ENCODE results near the gene FEM1B. TPM values are rescaled to one million over a fixed set of nuclear protein-coding genes. Genes with fewer than 3 reads are reported as not detected.

The FEM1B gene
- polyA plus RNA-seq, 2 of the 4 experiments (the other 2 are of a cell fraction) = 19.5 to 59.1 TPM

DNA sequence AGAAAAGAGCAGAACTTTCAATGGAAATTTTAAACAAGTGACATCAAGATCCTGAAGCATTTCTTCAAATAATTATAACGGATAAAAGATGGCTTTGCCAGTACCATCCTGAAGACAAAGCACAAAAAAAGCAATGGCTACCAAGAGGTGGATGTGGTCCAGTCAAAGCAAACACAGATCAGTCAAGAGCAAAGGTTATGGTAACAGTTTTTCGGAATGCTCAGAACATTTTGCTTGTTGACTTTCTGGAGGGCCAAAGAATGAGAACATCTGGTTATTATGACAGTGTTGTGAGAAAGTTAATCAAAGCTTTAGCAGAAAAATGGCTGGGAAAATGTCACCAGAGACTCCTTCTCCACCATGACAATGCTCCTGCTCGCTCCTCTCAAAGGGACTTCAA, 31.5 kb downstream of the FEM1B start:
- no peak for TF ChIP-seq NR3C1 (IDR thresholded peaks at IDR 0.05)
- TF ChIP-seq EHMT2 (IDR thresholded peaks at IDR 0.05; ENCODE audit: low read depth) = no peak
- no peak for TF ChIP-seq CHD2 (IDR thresholded peaks at IDR 0.05; ENCODE audit: low read length, partially characterized antibody)
- TF ChIP-seq HOXA7 (CRISPR knock-in tag; IDR thresholded peaks at IDR 0.05) = no peak
- TF ChIP-seq, protein P1, sequence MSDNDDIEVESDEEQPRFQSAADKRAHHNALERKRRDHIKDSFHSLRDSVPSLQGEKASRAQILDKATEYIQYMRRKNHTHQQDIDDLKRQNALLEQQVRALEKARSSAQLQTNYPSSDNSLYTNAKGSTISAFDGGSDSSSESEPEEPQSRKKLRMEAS (IDR thresholded peaks at IDR 0.05) = no peak
- TF ChIP-seq MAFK (IDR thresholded peaks at IDR 0.05; ENCODE audit: partially characterized antibody) = no peak
- no peak for TF ChIP-seq RAD21 (conservative IDR thresholded peaks at IDR 0.05 in 1 of 2, IDR thresholded peaks at IDR 0.05 in 1 of 2)
- Histone ChIP-seq H3K4me3 (no peak overlapping the region), H3K4me2 (peak overlapping the region; percentile 22), H3K27ac (peak overlapping the region; percentile 34 to 72), H3K4me1 (peaks cover 41% of the 10 kb centered on the region), H3K9me3 (no peaks in the 10 kb centered on the region)
- no peak for ATAC-seq
- POLR2A ChIA-PET = no interaction called here
- peak in 1 of 2 experiments; percentile 51 for DNase-seq (ENCODE audit: low read depth in 1 of 2, low spot score in 1 of 2)
- no peak for FAIRE-seq
- CTCF ChIA-PET = interaction anchor here (0.7 to 7.2 kb wide), 6 partner anchors 12 to 365 kb away, joined by 4 to 83 read pairs (median 10); no protein-coding TSS in a partner anchor
- 56% methylated on average over 3 of the region's 3 CpGs for WGBS (ENCODE audit: missing lambda C conversion rate)

DNA sequence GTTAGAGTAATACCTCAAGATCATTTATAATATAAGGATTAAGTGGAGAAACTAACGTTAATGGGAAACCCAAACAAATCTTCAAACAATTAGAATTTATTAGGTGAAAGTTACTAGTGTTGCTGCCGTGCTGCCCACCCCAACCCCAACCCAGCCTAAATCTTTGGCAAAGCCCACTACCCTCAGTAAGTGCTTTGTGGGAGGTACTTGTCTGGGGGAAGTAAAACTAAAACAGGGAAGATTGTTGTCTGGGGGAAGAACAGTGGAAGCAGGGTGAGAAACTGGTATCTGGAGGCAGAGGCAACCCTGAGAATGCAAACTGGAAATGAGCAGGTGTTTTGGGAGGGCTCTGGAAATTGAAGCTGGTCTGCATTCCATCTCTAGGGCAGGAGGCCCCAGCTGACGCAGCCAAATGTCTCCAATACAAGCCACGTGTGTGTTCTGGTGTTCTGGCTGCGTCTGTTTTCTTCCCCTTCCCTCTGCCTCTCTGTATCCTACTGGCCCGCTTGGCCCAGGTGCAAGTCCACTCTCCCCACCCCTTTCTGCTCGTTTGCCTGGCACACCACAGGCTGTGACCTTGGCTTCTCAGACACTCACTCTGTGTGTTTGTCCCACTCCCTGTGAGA, 32.7 kb downstream of the FEM1B start:
- Histone ChIP-seq H3K4me3 (no peak overlapping the region), H3K27ac (peak overlapping the region; percentile 42 to 72; a peak in 5 of 6 replicates), H3K4me1 (peaks cover 32% of the 10 kb centered on the region), H3K4me2 (no peak overlapping the region), H3K9me3 (no peaks in the 10 kb centered on the region)
- ATAC-seq = no peak
- no peak for FAIRE-seq
- CTCF ChIA-PET = interaction anchor here (1.0 to 5.7 kb wide), 12 partner anchors 11 to 615 kb away, joined by 3 to 32 read pairs (median 7); partner anchors contain the start of gene FEM1B
- 71% methylated on average over 7 of the region's 7 CpGs for WGBS (ENCODE audit: missing lambda C conversion rate)
- no peak for DNase-seq (ENCODE audit: low read depth in 1 of 2, low spot score in 1 of 2)
- POLR2A ChIA-PET = no interaction called here
- TF ChIP-seq JUNB (IDR thresholded peaks at IDR 0.05) = no peak
- TF ChIP-seq TFCP2L1 (CRISPR knock-in tag; IDR thresholded peaks at IDR 0.05) = no peak
- no peak for TF ChIP-seq NR3C1 (IDR thresholded peaks at IDR 0.05)

DNA sequence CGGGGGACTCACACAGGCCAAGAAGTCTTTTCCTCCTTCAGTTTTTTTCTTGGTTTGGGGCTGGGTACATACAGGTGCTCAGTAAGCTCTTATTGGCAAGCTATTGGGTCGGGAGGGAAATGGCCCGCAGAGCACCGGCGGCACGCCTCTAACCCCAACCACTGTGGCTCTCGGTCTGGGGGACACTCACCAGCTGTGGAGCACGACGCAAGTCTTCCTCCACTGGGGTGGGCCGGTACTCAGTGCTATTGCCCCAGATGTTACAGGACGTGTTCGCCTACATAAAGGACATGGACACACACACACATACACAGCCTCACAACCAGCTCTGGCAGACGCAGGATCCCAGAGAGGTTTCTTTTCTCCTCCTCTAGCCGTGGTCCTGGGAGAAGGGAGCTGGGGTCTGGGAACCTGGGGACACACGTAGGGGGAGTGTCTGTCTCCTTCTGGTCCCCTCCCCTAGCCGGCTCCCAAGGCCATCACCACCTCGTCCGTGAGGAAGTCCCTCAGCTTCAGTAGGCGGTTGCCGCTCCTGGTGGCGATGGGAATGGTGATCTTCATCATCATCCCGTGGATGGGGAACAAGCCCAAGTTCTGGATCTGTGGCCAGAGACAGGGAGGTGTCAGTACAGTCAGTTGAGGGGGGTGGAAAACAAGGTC, 33.4 kb downstream of the FEM1B start:
- FAIRE-seq (no peak), ATAC-seq (no peak), DNase-seq (ENCODE audit: low read depth in 1 of 2, low spot score in 1 of 2) (no peak)
- Histone ChIP-seq H3K4me1 (peaks cover 31% of the 10 kb centered on the region), H3K27ac (peak overlapping the region; percentile 42 to 72; a peak in 3 of 6 replicates), H3K9me3 (no peaks in the 10 kb centered on the region), H3K4me2 (no peak overlapping the region), H3K4me3 (no peak overlapping the region)
- POLR2A ChIA-PET = no interaction called here
- CTCF ChIA-PET = interaction anchor here (0.6 to 5.7 kb wide), 16 partner anchors 10 to 614 kb away, joined by 3 to 32 read pairs (median 4); partner anchors contain the start of gene FEM1B
- WGBS (ENCODE audit: missing lambda C conversion rate) = 91% methylated on average over 22 of the region's 22 CpGs
- no peak for TF ChIP-seq CBX8 (IDR thresholded peaks at IDR 0.05)
- TF ChIP-seq KDM1A (IDR thresholded peaks at IDR 0.05; ENCODE audit: low read depth) = no peak
- no peak for TF ChIP-seq NR3C1 (IDR thresholded peaks at IDR 0.05)
- TF ChIP-seq EHMT2 (IDR thresholded peaks at IDR 0.05; ENCODE audit: low read depth) = no peak
- no peak for TF ChIP-seq HOXB13 (CRISPR knock-in tag; IDR thresholded peaks at IDR 0.05; ENCODE audit: low read depth)
- TF ChIP-seq, protein P2, sequence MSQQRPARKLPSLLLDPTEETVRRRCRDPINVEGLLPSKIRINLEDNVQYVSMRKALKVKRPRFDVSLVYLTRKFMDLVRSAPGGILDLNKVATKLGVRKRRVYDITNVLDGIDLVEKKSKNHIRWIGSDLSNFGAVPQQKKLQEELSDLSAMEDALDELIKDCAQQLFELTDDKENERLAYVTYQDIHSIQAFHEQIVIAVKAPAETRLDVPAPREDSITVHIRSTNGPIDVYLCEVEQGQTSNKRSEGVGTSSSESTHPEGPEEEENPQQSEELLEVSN (IDR thresholded peaks at IDR 0.05; ENCODE audit: borderline replicate concordance, low read depth) = no peak
- no peak for TF ChIP-seq ZSCAN20 (CRISPR knock-in tag; IDR thresholded peaks at IDR 0.05)
- no peak for TF ChIP-seq MYC (IDR thresholded peaks at IDR 0.05; ENCODE audit: borderline replicate concordance, low read length)
- TF ChIP-seq CHD2 (IDR thresholded peaks at IDR 0.05; ENCODE audit: low read length, partially characterized antibody) = no peak
- no peak for TF ChIP-seq TFCP2L1 (CRISPR knock-in tag; IDR thresholded peaks at IDR 0.05)

DNA sequence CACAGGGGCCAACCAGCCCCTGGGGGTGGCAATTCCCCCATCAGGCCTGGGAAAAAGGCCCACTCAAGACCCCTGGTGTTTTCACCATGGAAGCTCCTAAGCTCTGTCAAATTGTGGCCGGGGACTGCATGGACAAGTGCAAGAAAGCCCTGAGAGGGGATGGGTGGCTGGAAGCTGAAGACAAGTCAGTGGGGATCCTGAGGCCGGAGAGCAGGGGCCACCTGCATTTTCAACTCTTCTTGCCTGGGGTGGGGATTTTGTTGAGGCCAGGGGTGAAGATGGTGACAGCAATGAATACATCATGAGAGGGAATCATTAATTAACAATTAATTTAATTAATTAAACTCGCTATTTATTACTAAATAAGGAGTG, 33.9 kb downstream of the FEM1B start:
- FAIRE-seq (no peak), ATAC-seq (no peak), DNase-seq (ENCODE audit: low read depth in 1 of 2, low spot score in 1 of 2) (no peak)
- Histone ChIP-seq H3K4me2 (no peak overlapping the region), H3K4me3 (no peak overlapping the region), H3K27ac (peak overlapping the region in 1 of 2 experiments; percentile 72; a peak in 2 of 6 replicates), H3K4me1 (peaks cover 26% of the 10 kb centered on the region), H3K9me3 (no peaks in the 10 kb centered on the region)
- ChIA-PET POLR2A (no interaction called here), CTCF (interaction anchor here (0.6 to 5.7 kb wide), 14 partner anchors 10 to 613 kb away, joined by 3 to 32 read pairs (median 4); partner anchors contain the start of gene FEM1B)
- 98% methylated on average over 3 of the region's 3 CpGs for WGBS (ENCODE audit: missing lambda C conversion rate)
- TF ChIP-seq SMC3 (IDR thresholded peaks at IDR 0.05) (no peak), CBX2 (IDR thresholded peaks at IDR 0.05; ENCODE audit: borderline replicate concordance, low read depth) (no peak), BHLHE40 (IDR thresholded peaks at IDR 0.05; ENCODE audit: low read depth, low read length) (no peak), POLR2A (IDR thresholded peaks at IDR 0.05; ENCODE audit: low read length) (no peak)
- TF ChIP-seq, protein P1 (IDR thresholded peaks at IDR 0.05) = no peak
